ENCODE results near the gene PEX7.

- TF ChIP-seq EZH2 (IDR thresholded peaks at IDR 0.05) (no peak), POLR2AphosphoS5 (IDR thresholded peaks at IDR 0.05; ENCODE audit: borderline replicate concordance, low read depth, low read length) (no peak), FOXP2 (optimal IDR thresholded peaks at IDR 0.05; ENCODE audit: control extremely low read depth, extremely low read length, insufficient read depth) (no peak)
Measured at GRCh38 chr6:136846046-136846445, 23.7 kb downstream of the PEX7 start.

All from SK-N-MC (cell line).